Esophagus muscularis mucosa (tissue), 4 donors: ENCODE measurements around the gene AKAP5.

Experiments
- CTCF ChIP-seq, 3 experiments: fragments of 200-600 bp in 2 of 3; fragments of 450-650 bp in 1 of 3; sonication (generic) in 2 of 3; IDR thresholded peaks; one replicate each; pipeline ENCODE4 v1.5.1; 2017 to 2019; ENCODE audit warnings: antibody characterized with exemption in 3 of 3, mild to moderate bottlenecking in 2 of 3, moderate library complexity in 1 of 3
- EP300 ChIP-seq: sonication (generic); formaldehyde crosslinking; IDR thresholded peaks from one replicate; pipeline ENCODE4 v1.6.1; 2017; ENCODE audit warnings: antibody characterized with exemption
- POLR2A ChIP-seq: fragments of 450-650 bp; IDR thresholded peaks from one replicate; pipeline ENCODE4 v1.6.1; 2017; ENCODE audit warnings: antibody characterized with exemption, moderate library complexity, mild to moderate bottlenecking, low read depth
- POLR2AphosphoS5 ChIP-seq, 2 donors: sonication (generic); formaldehyde crosslinking; IDR thresholded peaks; one replicate each; pipeline ENCODE4 v1.6.1; 2017; ENCODE audit warnings: antibody characterized with exemption in 2 of 2

GRCh38 chr14:64438181-64438841, 27.0 kb upstream of the AKAP5 start:
- TF ChIP-seq CTCF (IDR thresholded peaks at IDR 0.05) (no peak), POLR2A (no peak), POLR2AphosphoS5 (IDR thresholded peaks at IDR 0.05) (no peak), EP300 (no peak)
